COLO829 (cell line): Measurements from ENCODE around the gene RIMBP3C.
"Not testable (repeated sequence)": the region's sequence is repeated elsewhere in the genome, so short reads cannot be mapped to it uniquely, and the experiment has no call there.

Source experiments
- DNase-seq: peaks from one replicate; pipeline ENCODE4 v3.0.0; 2012; ENCODE audit warnings: low spot score

The RIMBP3C gene

DNA sequence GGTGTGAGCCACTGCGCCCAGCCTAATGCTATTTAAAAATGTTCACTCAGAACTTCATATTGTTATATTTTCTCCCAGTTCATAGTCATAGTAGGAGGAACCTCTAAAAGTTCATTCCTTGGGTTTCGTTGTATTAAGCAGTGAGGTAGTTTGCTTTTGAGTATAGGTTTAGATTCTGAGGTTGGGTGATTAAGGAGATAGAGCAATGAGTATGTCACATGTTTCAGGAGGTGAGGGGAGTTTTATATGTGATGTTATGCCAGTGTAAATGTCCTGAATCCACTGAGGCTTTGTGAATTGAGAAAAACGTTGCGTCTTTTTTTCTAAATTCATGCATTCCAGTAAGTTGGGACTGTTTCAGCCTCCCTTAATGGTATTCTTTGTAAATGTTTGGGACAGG is 20.4 kb upstream of the RIMBP3C start:
- DNase-seq, result no peak

- DNase-seq, result no peak
These were observed 19.1 kb upstream of the RIMBP3C start for GRCh38 chr22:21570398-21570797.

- no peak for DNase-seq
These were observed 18.4 kb upstream of the RIMBP3C start for GRCh38 chr22:21569459-21570170.

DNA sequence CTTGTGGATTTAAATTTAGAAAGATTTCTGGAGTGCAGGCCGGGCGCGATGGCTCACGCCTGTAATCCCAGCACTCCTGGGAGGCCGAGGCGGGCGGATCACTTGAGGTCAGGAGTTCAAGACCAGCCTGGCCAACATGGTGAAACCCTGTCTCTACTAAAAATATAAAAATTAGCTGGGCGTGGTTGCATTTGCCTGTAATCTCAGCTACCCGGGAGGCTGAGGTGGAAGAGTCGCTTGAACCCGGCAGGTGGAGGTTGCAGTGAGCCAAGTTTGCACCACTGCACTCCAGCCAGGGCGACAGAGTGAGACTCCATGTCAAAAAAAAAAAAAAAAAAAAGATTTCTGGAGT is 17.8 kb upstream of the RIMBP3C start:
- not testable (repeated sequence) for DNase-seq

GRCh38 chr22:21568347-21569075 is 17.2 kb upstream of the RIMBP3C start:
- DNase-seq, result no peak

GRCh38 chr22:21567456-21568346 is 16.4 kb upstream of the RIMBP3C start, which contains the start of gene UBE2L3:
Gene UBE2L3, plus strand, starts transcription at chr22:21567714. Its CDS starts 31 bp downstream, at chr22:21567745.
- peak; percentile 72 for DNase-seq

DNA sequence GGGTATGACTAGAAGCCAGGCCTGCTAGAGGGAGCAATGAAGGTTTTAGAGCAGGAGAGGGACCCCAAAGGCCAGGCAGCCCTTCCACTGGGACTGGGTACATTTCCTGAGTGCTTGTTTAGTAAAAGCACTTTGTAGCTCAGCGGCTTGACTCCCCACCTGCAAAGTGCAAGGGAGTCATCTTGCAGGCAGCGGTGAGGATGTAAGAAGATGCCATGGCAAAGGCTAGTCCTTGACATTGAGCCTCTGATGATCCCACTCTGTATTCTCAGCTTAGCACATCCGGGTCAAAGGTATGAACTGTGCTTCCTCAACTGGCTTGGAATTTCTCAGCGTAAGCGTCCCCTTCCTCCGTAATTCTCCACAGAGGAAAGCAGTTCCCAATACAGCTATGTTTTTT is 13.2 kb upstream of the RIMBP3C start:
- DNase-seq, result no peak

- DNase-seq, result no peak
These were observed 12.7 kb upstream of the RIMBP3C start for GRCh38 chr22:21563912-21564311.

GRCh38 chr22:21560657-21561056 is 9.4 kb upstream of the RIMBP3C start:
- not testable (repeated sequence) for DNase-seq

- DNase-seq, result not testable (repeated sequence)
These were observed 8.3 kb upstream of the RIMBP3C start for GRCh38 chr22:21559345-21560125.

- not testable (repeated sequence) for DNase-seq
These were observed 598 bp downstream of the RIMBP3C start for GRCh38 chr22:21550678-21551047.

- DNase-seq, result not testable (repeated sequence)
These were observed 1.1 kb downstream of the RIMBP3C start for GRCh38 chr22:21550008-21550677.

GRCh38 chr22:21549558-21549957 is 1.7 kb downstream of the RIMBP3C start:
- DNase-seq, result not testable (repeated sequence)

DNA sequence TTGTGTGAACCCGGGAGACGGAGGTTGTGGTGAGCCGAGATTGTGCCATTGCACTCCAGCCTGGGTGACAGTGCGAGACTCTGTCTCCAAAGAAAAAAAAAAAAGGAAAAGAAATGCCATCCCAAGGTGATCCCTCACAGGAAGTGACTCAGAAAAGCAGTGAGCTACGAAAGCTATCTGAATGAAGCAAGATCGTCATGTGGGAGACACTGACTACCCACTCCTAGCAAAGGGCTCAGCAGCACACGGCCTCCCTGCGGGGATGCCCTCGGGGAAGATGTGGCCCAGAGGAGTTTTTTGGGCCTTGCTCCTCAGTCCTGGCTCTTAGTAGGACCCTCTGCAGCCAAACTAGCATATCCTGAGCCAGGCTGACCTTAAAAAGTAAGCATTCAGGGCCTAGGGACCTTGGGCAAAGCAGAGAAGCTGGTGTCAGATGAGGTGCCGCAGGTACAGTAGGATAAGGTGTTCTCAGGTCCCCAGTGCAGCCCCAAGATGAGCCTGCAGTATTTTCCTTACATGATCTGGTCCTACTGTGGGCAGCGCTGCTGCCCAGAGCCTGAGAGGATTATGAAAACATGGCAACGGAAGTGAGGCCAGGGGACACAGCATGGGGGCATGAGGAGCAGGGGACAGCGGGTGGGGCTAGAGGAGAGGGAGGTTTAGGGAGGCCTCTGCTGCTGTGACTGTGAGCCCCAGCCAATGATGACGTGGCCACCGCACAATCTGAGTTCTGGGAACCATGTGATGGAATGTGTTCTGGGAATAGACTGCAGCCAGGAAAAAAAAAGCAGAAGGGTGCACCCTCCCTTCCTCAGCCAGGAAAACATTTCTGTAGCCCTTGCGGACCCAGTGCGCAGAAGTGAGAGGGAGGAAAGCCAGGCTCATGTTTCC is 6.6 kb downstream of the RIMBP3C start:
- DNase-seq, result not testable (repeated sequence)

DNA sequence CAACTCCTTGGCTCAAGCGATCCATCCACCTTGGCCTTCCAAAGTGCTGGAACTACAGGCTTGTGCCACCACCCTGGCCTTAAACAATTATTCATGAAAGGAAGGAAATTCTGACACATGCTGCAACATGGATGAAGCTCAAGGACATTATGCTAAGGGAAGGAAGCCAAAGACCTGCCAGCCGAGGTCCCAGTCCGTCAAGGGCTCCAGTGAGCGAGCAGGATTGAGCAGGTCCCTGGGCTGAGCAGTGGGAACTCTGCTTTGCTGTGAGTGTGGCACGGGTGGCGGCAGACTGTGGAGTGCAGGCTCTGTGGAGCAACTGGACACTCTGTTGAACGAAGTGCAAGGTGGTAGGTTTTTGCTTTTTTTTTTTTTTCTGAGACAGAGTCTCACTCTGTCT is 11.4 kb downstream of the RIMBP3C start:
- not testable (repeated sequence) for DNase-seq

GRCh38 chr22:21532863-21533648 is 18.2 kb downstream of the RIMBP3C start:
- not testable (repeated sequence) for DNase-seq

GRCh38 chr22:21531525-21531924 is 19.7 kb downstream of the RIMBP3C start:
- not testable (repeated sequence) for DNase-seq

DNA sequence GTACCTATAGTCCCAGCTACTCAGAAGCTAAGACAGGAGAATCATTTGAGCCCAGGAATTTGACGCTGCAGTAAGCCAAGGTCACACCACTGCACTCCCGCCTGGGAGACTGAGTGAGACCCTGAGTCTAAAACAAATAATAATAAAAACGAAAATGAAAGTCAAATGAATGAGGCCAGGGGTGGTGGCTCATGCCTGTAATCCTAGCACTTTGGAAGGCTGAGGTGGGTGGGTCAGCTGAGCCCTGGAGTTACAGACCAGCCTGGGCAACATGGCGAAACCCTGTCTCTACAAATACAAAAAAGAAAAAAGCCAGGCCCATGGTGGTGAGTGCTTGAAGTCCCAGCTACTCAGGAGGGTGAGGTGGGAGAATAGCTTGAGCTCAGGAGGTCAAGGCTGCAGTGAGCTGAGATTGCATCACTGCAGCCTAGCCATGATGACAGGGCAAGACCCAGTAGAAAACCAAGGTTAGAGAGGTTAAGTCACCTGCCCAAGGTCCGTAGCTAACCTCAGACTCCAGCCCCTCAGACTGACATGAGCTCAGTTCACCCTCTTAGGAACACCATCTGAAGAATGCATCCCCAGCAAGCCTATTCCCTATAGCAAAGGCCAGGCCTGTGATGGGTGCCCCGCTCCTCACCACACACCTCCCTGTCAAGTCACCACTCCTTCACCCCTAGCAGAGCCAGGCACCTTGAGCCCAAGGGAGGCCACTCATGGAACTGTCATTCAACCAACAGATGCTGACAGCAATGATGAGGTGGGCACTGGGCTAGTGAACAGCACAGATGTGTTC is 24.4 kb downstream of the RIMBP3C start:
- not testable (repeated sequence) for DNase-seq
